Amniotic epithelial cell (primary cell): Measurements from ENCODE around the gene FUCA1.

Experiments
- DNase-seq: peaks from one replicate; pipeline ENCODE4 v3.0.0-alpha.2; 2010; ENCODE audit warnings: low read depth

Gene FUCA1

GRCh38 chr1:23801338-23801748, 66.7 kb downstream of the FUCA1 start:
- no peak for DNase-seq

- DNase-seq = peak; percentile 93
These were observed 67.4 kb downstream of the FUCA1 start, which contains the start of gene GALE for GRCh38 chr1:23800400-23801337. Gene GALE (minus strand): TSS chr1:23800754. CDS start chr1:23799007, 1,747 bp downstream.

- peak; percentile 90 for DNase-seq
These were observed 68.3 kb downstream of the FUCA1 start for GRCh38 chr1:23799570-23800399.

GRCh38 chr1:23799255-23799569, 68.9 kb downstream of the FUCA1 start:
- DNase-seq = no peak

GRCh38 chr1:23798662-23799142, 69.4 kb downstream of the FUCA1 start:
- no peak for DNase-seq

- DNase-seq = no peak
These were observed 70.3 kb downstream of the FUCA1 start for GRCh38 chr1:23797478-23798448.

GRCh38 chr1:23796466-23797271, 71.4 kb downstream of the FUCA1 start:
- no peak for DNase-seq

- no peak for DNase-seq
These were observed 72.2 kb downstream of the FUCA1 start for GRCh38 chr1:23795676-23796465.
